OCI-LY3 (cell line): ENCODE results near the gene NEDD4L.

Experiments used
- CTCF ChIP-seq: fragments of 200-600, 300-600 bp; sonication (generic); IDR thresholded peaks from 2 replicates; pipeline ENCODE4 v1.5.1; 2014; ENCODE audit warnings: antibody characterized with exemption, low read length, low read depth
- EZH2phosphoT487 ChIP-seq: fragments of 200-600 bp; shearing (Covaris generic); IDR thresholded peaks from 2 replicates; pipeline ENCODE4 v1.6.1; 2018; ENCODE audit warnings: antibody characterized with exemption, mixed run types, low read depth

GRCh38 chr18:58097121-58097906 is 53.3 kb downstream of the NEDD4L start:
- TF ChIP-seq CTCF: no peak
- no peak for TF ChIP-seq EZH2phosphoT487
